ENCODE data around the gene NOS1AP. TPM values are rescaled to one million over a fixed set of nuclear protein-coding genes. Genes with fewer than 3 reads are reported as not detected.

NOS1AP gene
- total RNA-seq, 1 experiment from 2014 or later: 5.3 TPM

DNA sequence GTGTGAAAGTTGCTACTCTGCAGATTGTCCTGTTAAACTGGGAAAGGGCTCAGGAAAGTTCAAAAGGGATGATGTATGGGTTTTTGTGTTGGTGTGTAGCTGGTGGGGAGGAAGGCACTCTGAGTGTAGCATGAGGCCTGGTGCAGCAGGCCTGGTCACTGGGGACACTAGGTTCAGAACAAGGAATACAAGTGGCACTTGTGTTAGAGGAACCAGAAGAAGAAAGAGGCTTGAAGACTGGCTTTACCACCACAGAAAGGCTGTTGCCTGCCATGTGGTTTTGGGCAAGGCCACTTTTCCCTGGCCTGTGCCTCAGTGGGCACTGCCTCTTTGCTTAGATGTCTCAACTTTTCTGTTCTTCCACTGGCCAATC, 122.8 kb downstream of the NOS1AP start:
- BruUV-seq (replicated peaks): no TSS peak
- Histone ChIP-seq H3K9ac (ENCODE audit: low read length) (no peak overlapping the region), H3K4me2 (ENCODE audit: low read length) (no peak overlapping the region), H4K20me1 (ENCODE audit: insufficient read depth) (no peaks in the 10 kb centered on the region), H3K4me3 (replicated peaks in 1 of 2; ENCODE audit: low read depth in 1 of 2, low read length in 2 of 2) (no peak overlapping the region), H3K27me3 (ENCODE audit: insufficient read depth, low read length) (no peaks in the 10 kb centered on the region), H3K36me3 (ENCODE audit: control insufficient read depth in 1 of 2, insufficient read depth in 2 of 2, low read length in 2 of 2) (no peaks in the 10 kb centered on the region), H2AFZ (ENCODE audit: low read depth, low read length, poor library complexity, severe bottlenecking) (no peak overlapping the region), H3K79me2 (ENCODE audit: insufficient read depth, low read length) (no peaks in the 10 kb centered on the region), H3K4me1 (ENCODE audit: control insufficient read depth in 1 of 2, insufficient read depth in 2 of 2, low read length in 2 of 2) (peaks cover 17 to 21% of the 10 kb centered on the region in 2 experiments), H3K9me2 (ENCODE audit: insufficient read depth) (no peaks in the 10 kb centered on the region), H3K27ac (ENCODE audit: low read depth, low read length) (no peak overlapping the region), H3K9me3 (ENCODE audit: control insufficient read depth in 1 of 2, insufficient read depth in 1 of 2, low read depth in 1 of 2, low read length in 2 of 2) (no peaks in the 10 kb centered on the region)
- ChIA-PET CTCF (no interaction called here), RAD21 (ENCODE audit: low non-redundant PET in 1 of 2, low total read pairs in 2 of 2, uncharacterized antibody in 2 of 2, unreplicated experiment in 2 of 2) (no interaction called here), POLR2A (no interaction called here)
- TF ChIP-seq POLR2AphosphoS5 (IDR thresholded peaks at IDR 0.05; ENCODE audit: low read depth, low read length): no peak
- no peak for TF ChIP-seq POLR2A (IDR thresholded peaks at IDR 0.05; ENCODE audit: borderline replicate concordance, extremely low read depth, insufficient read depth, insufficient read length)
- no peak for TF ChIP-seq ZFX (IDR thresholded peaks at IDR 0.05)
- TF ChIP-seq TCF7L2 (IDR thresholded peaks at IDR 0.05; ENCODE audit: borderline replicate concordance, extremely low read depth, insufficient read depth, insufficient read length): no peak
- TF ChIP-seq, protein P1, sequence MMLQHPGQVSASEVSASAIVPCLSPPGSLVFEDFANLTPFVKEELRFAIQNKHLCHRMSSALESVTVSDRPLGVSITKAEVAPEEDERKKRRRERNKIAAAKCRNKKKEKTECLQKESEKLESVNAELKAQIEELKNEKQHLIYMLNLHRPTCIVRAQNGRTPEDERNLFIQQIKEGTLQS (IDR thresholded peaks at IDR 0.05): no peak
- TF ChIP-seq, protein P2, sequence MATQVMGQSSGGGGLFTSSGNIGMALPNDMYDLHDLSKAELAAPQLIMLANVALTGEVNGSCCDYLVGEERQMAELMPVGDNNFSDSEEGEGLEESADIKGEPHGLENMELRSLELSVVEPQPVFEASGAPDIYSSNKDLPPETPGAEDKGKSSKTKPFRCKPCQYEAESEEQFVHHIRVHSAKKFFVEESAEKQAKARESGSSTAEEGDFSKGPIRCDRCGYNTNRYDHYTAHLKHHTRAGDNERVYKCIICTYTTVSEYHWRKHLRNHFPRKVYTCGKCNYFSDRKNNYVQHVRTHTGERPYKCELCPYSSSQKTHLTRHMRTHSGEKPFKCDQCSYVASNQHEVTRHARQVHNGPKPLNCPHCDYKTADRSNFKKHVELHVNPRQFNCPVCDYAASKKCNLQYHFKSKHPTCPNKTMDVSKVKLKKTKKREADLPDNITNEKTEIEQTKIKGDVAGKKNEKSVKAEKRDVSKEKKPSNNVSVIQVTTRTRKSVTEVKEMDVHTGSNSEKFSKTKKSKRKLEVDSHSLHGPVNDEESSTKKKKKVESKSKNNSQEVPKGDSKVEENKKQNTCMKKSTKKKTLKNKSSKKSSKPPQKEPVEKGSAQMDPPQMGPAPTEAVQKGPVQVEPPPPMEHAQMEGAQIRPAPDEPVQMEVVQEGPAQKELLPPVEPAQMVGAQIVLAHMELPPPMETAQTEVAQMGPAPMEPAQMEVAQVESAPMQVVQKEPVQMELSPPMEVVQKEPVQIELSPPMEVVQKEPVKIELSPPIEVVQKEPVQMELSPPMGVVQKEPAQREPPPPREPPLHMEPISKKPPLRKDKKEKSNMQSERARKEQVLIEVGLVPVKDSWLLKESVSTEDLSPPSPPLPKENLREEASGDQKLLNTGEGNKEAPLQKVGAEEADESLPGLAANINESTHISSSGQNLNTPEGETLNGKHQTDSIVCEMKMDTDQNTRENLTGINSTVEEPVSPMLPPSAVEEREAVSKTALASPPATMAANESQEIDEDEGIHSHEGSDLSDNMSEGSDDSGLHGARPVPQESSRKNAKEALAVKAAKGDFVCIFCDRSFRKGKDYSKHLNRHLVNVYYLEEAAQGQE (IDR thresholded peaks at IDR 0.05; ENCODE audit: low read depth): no peak
- TF ChIP-seq, protein P3, sequence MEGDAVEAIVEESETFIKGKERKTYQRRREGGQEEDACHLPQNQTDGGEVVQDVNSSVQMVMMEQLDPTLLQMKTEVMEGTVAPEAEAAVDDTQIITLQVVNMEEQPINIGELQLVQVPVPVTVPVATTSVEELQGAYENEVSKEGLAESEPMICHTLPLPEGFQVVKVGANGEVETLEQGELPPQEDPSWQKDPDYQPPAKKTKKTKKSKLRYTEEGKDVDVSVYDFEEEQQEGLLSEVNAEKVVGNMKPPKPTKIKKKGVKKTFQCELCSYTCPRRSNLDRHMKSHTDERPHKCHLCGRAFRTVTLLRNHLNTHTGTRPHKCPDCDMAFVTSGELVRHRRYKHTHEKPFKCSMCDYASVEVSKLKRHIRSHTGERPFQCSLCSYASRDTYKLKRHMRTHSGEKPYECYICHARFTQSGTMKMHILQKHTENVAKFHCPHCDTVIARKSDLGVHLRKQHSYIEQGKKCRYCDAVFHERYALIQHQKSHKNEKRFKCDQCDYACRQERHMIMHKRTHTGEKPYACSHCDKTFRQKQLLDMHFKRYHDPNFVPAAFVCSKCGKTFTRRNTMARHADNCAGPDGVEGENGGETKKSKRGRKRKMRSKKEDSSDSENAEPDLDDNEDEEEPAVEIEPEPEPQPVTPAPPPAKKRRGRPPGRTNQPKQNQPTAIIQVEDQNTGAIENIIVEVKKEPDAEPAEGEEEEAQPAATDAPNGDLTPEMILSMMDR (IDR thresholded peaks at IDR 0.05 in 2 of 3, conservative IDR thresholded peaks at IDR 0.05 in 1 of 3; ENCODE audit: borderline replicate concordance in 1 of 3, insufficient read depth in 1 of 3, low read depth in 2 of 3, low read length in 2 of 3): no peak
- TF ChIP-seq EGR1 (IDR thresholded peaks at IDR 0.05; ENCODE audit: low read depth): no peak
- no peak for TF ChIP-seq CBX3 (IDR thresholded peaks at IDR 0.05; ENCODE audit: low read depth)
- no peak for TF ChIP-seq ELF1 (IDR thresholded peaks at IDR 0.05; ENCODE audit: borderline replicate concordance, low read depth)
- no peak for TF ChIP-seq FOSL1 (IDR thresholded peaks at IDR 0.05; ENCODE audit: low read depth)
- no peak for ATAC-seq
- intact Hi-C loops (cut with micrococcal nuclease): no loop called here
- DNase-seq (ENCODE audit: low read depth, low spot score): no peak
